Keratinocyte (primary cell): ENCODE measurements around the gene UNC119B. TPM values are rescaled to one million over a fixed set of nuclear protein-coding genes. Genes with fewer than 3 reads are reported as not detected.

Source experiments
- DNase-seq: peaks from one replicate; pipeline ENCODE4 v3.0.0-alpha.2; 2011; ENCODE audit warnings: low read depth, missing footprints, low spot score
- FAIRE-seq: peaks from 2 replicates; lab custom pipeline; 2011; peaks lifted over from hg19 to GRCh38; lab: Jason Lieb, UNC
- H2AFZ ChIP-seq: 2 replicates; pipeline ENCODE4 v1.6.0; 2012; ENCODE audit warnings: low read length, control low read depth, inconsistent platforms; ENCODE audit not compliant: control insufficient read depth
- H3K27ac ChIP-seq: 2 replicates; pipeline ENCODE4 v1.5.1; 2011; ENCODE audit warnings: low read length; ENCODE audit not compliant: control insufficient read depth, insufficient read depth
- H3K27me3 ChIP-seq: 3 replicates; pipeline ENCODE4 v1.6.0; 2011; ENCODE audit warnings: low read length; ENCODE audit not compliant: control insufficient read depth, insufficient read depth; ENCODE audit errors: extremely low read depth
- H3K36me3 ChIP-seq, 2 experiments: 2 replicates in 1 of 2; 3 replicates in 1 of 2; pipeline ENCODE4 v1.5.1; 2011; ENCODE audit warnings: low read length in 2 of 2, mild to moderate bottlenecking in 1 of 2; ENCODE audit not compliant: control insufficient read depth in 2 of 2, insufficient read depth in 2 of 2; ENCODE audit errors: extremely low read depth in 1 of 2
- H3K4me1 ChIP-seq: 3 replicates; pipeline ENCODE4 v1.5.1; 2011; ENCODE audit warnings: low read length; ENCODE audit not compliant: control insufficient read depth, insufficient read depth; ENCODE audit errors: extremely low read depth
- H3K4me2 ChIP-seq: 3 replicates; pipeline ENCODE4 v1.6.0; 2011; ENCODE audit warnings: low read depth, low read length; ENCODE audit not compliant: control insufficient read depth, insufficient read depth; ENCODE audit errors: extremely low read depth
- H3K4me3 ChIP-seq, 3 experiments: fragments of 200-600 bp in 1 of 3; sonication (generic) in 1 of 3; 2 replicates in 2 of 3; 3 replicates in 1 of 3; pipeline ENCODE4 v1.5.1; 2011 to 2016; ENCODE audit warnings: low read length in 3 of 3, mild to moderate bottlenecking in 3 of 3, control low read depth in 2 of 3, inconsistent platforms in 1 of 3, low read depth in 1 of 3, mixed read lengths in 1 of 3, mixed run types in 1 of 3, moderate library complexity in 1 of 3; ENCODE audit not compliant: control insufficient read depth in 2 of 3, insufficient read depth in 2 of 3; ENCODE audit errors: extremely low read depth in 1 of 3
- H3K79me2 ChIP-seq: 2 replicates; pipeline ENCODE4 v1.6.0; 2012; ENCODE audit warnings: low read length; ENCODE audit not compliant: control insufficient read depth, insufficient read depth
- H3K9ac ChIP-seq: 3 replicates; pipeline ENCODE4 v1.6.0; 2011; ENCODE audit warnings: low read length; ENCODE audit not compliant: control insufficient read depth, insufficient read depth; ENCODE audit errors: extremely low read depth
- H3K9me1 ChIP-seq: 3 replicates; pipeline ENCODE4 v1.6.0; 2011; ENCODE audit warnings: low read length; ENCODE audit not compliant: control insufficient read depth, insufficient read depth; ENCODE audit errors: extremely low read depth
- H3K9me3 ChIP-seq: 2 replicates; pipeline ENCODE4 v1.5.1; 2012; ENCODE audit warnings: low read depth, low read length; ENCODE audit not compliant: control insufficient read depth
- H4K20me1 ChIP-seq: 3 replicates; pipeline ENCODE4 v1.6.0; 2011; ENCODE audit warnings: low read length; ENCODE audit not compliant: control insufficient read depth, insufficient read depth; ENCODE audit errors: extremely low read depth
- EZH2 ChIP-seq: IDR thresholded peaks from one replicate; pipeline ENCODE4 v1.6.1; 2012; ENCODE audit warnings: inconsistent platforms, mild to moderate bottlenecking, low read length, moderate library complexity
- dilution Hi-C: fragments of 300-500 bp; cut with MboI; formaldehyde crosslinking; loops from one replicate; pipeline ENCODE4 v1.7.0; 2020; ENCODE audit warnings: low sequenced_read_pairs; ENCODE audit not compliant: extremely low pct_ligation_motif_present
- polyA plus RNA-seq, 5 experiments: library from polyadenylated mRNA; depleted of rRNA in 3 of 5; stranded (reverse) in 3 of 5; stranded (forward) in 1 of 5; unstranded in 1 of 5; fragments of >200 nt; gene quantifications; 1 replicate in 1 of 5; 2 replicates in 3 of 5; 3 replicates in 1 of 5; pipeline versions ENCODE4 v1.2.1 to v1.2.3, GENCODE V29; 2011 to 2012; ENCODE audit warnings: missing spikeins in 2 of 5, low read depth in 1 of 5, low replicate concordance in 1 of 5
- TF ChIP-seq, protein P1 (sequence below), 3 experiments: IDR thresholded peaks in 1 of 3; conservative IDR thresholded peaks in 1 of 3; optimal IDR thresholded peaks in 1 of 3; 2 replicates in 2 of 3; 3 replicates in 1 of 3; pipeline versions ENCODE3 to v1.5.1; 2011; ENCODE audit warnings: low read length in 3 of 3, mild to moderate bottlenecking in 3 of 3, moderate library complexity in 2 of 3, control low read depth in 1 of 3, inconsistent platforms in 1 of 3; ENCODE audit not compliant: insufficient read depth in 2 of 3; ENCODE audit errors: extremely low read depth in 1 of 3

The UNC119B gene
- polyA plus RNA-seq, 1 donor (not counting 4 experiments of a cell fraction or from before 2014, with no cell fraction given) = 22.0 TPM

DNA sequence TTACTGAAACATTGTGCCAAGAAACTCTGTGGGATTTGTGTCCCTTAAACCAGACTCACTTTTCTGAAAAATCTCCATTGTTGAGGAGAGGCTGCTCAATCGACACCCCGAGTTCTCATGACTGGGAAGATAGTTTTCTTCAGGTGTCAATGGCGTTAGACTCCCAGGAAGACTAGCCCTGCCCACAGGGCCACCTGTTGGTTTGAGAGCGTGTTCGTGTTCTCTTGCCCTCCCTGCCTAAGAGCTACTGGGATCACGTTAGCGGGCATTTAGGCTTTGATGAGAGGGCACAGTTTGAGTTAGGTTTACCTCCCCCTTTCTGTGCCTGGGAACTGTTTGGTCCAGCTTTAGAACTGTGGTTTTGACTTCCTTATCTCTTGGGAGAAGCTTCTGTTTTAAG is 10.7 kb upstream of the UNC119B start:
- dilution Hi-C loops = no loop called here
- TF ChIP-seq, protein P1, sequence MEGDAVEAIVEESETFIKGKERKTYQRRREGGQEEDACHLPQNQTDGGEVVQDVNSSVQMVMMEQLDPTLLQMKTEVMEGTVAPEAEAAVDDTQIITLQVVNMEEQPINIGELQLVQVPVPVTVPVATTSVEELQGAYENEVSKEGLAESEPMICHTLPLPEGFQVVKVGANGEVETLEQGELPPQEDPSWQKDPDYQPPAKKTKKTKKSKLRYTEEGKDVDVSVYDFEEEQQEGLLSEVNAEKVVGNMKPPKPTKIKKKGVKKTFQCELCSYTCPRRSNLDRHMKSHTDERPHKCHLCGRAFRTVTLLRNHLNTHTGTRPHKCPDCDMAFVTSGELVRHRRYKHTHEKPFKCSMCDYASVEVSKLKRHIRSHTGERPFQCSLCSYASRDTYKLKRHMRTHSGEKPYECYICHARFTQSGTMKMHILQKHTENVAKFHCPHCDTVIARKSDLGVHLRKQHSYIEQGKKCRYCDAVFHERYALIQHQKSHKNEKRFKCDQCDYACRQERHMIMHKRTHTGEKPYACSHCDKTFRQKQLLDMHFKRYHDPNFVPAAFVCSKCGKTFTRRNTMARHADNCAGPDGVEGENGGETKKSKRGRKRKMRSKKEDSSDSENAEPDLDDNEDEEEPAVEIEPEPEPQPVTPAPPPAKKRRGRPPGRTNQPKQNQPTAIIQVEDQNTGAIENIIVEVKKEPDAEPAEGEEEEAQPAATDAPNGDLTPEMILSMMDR (optimal IDR thresholded peaks at IDR 0.05 in 1 of 3, IDR thresholded peaks at IDR 0.05 in 1 of 3, conservative IDR thresholded peaks at IDR 0.05 in 1 of 3; ENCODE audit: extremely low read depth in 1 of 3, insufficient read depth in 2 of 3, low read length in 3 of 3) = no peak
- no peak for TF ChIP-seq EZH2
- Histone ChIP-seq H3K36me3 (peaks cover 34 to 39% of the 10 kb centered on the region in 2 experiments), H3K27me3 (no peaks in the 10 kb centered on the region), H3K79me2 (no peaks in the 10 kb centered on the region), H3K9ac (no peak overlapping the region), H3K27ac (no peak overlapping the region), H3K4me2 (no peak overlapping the region), H3K9me1 (no peaks in the 10 kb centered on the region), H3K4me3 (no peak overlapping the region), H4K20me1 (no peaks in the 10 kb centered on the region), H2AFZ (no peak overlapping the region), H3K9me3 (no peaks in the 10 kb centered on the region), H3K4me1 (no peaks in the 10 kb centered on the region)
- no peak for DNase-seq
- FAIRE-seq = no peak

DNA sequence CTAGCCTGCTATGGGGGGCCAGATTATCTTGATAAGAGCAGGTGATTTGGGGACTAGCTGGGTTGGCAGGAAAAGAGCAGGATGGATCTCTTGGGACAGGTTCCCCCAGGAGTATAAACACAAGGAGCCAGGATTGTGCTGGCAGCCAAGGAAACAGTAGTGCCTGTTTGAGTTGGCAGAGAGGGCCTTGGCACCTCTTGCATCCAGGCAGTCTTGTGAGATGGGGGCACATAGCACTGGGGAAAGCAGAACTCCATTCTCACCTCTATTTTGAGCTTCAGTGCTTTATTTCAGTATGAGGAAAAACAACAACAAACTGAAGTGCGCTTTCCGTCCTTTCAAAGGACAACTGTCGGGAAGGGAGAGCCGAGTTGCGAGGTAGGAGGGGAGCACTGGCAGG is 9.4 kb upstream of the UNC119B start:
- Histone ChIP-seq H3K4me1 (no peaks in the 10 kb centered on the region), H3K27ac (no peak overlapping the region), H3K9ac (no peak overlapping the region), H3K4me2 (no peak overlapping the region), H3K9me1 (no peaks in the 10 kb centered on the region), H4K20me1 (no peaks in the 10 kb centered on the region), H3K4me3 (no peak overlapping the region), H3K79me2 (no peaks in the 10 kb centered on the region), H2AFZ (no peak overlapping the region), H3K36me3 (peaks cover 23 to 35% of the 10 kb centered on the region in 2 experiments), H3K9me3 (no peaks in the 10 kb centered on the region), H3K27me3 (no peaks in the 10 kb centered on the region)
- DNase-seq (no peak), FAIRE-seq (no peak)
- no peak for TF ChIP-seq EZH2
- TF ChIP-seq, protein P1 (optimal IDR thresholded peaks at IDR 0.05 in 1 of 3, IDR thresholded peaks at IDR 0.05 in 1 of 3, conservative IDR thresholded peaks at IDR 0.05 in 1 of 3; ENCODE audit: extremely low read depth in 1 of 3, insufficient read depth in 2 of 3, low read length in 3 of 3) = no peak
- dilution Hi-C loops = no loop called here
